CD4-positive, alpha-beta T cell treated with Interleukin-6 for 4 hours (primary cell): Measurements from ENCODE around the gene ZNF350.
"Not testable (repeated sequence)": the region's sequence is repeated elsewhere in the genome, so short reads cannot be mapped to it uniquely, and the experiment has no call there.

Source experiments
- DNase-seq: peaks from one replicate; pipeline ENCODE4 v3.0.0-alpha.2; 2020; ENCODE audit warnings: mixed read lengths

The ZNF350 gene

GRCh38 chr19:51986309-51987291, at the start of gene ZNF350:
TSS of gene ZNF350 (minus strand) at chr19:51986840. CDS start at chr19:51974360, 12,480 bp downstream.
- peak; percentile 90 for DNase-seq

GRCh38 chr19:52034051-52034728, 47.5 kb upstream of the ZNF350 start:
- DNase-seq: no peak

- no peak for DNase-seq
These were observed 42.1 kb upstream of the ZNF350 start for GRCh38 chr19:52028780-52029123.

DNA sequence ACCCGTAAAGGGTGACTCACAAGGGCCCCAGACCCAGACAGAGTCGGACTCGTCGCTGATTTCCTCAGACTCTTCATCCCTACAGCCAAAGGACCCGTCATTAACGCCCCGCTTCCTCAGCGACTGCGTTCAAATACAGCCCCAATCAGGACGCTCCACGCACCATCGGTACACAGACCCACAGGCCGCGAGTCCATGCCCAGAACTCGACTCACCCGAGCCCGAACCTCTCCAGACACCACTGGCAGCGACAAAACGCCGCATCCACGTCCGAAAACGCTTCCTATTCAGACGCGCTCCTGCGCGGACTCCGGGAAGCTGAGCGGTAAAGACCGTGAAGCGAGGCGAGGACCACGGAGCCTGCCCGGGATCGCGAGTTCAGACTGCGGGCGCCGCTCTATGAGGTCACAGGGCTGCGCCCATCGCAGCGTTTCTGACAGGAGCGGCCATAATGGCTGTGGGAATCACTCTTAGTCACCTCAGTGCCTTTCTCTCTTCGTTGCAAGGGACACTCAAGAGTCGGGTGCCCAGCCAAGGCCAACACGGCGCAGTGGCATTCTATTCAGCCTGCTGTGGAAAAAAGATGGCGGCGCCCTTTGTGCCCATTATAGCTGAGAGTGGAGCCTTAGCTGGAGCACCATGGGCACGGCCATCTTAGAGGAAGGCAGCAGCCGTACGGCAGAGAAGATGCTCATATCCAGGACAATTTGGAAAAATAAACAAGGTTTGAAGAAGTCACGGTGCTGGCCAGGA, 41.6 kb upstream of the ZNF350 start, which contains the start of gene ZNF614:
ZNF614 (minus strand) TSS at position 353 of the 753 bp plus-strand sequence. CDS start 2,634 bp downstream, outside the sequence.
- DNase-seq: peak; percentile 81

DNA sequence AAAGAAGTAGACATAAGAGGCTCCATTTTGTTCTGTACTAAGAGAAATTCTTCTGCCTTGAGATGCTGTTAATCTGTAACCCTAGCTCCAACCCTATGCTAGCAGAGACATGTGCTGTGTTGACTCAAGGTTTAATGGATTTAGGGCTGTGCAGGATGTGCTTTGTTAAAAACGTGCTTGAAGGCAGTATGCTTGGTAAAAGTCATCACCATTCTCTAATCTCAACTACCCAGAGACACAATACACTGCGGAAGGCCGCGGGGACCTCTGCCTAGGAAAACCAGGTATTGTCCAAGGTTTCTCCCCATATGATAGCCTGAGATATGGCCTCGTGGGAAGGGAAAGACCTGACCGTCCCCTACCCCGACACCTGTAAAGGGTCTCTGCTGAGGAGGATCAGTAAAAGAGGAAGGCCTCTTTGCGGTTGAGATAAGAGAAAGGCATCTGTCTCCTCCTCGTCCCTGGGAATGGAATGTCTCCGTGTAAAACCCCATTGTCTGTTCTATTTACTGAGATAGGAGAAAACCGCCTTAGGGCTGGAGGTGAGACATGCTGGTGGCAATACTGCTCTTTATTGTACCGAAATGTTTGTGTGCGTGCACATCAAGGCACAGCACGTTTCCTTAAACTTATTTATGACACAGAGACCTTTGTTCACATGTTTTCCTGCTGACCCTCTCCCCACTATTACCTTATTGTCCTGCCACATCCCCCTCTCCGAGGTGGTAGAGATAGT, 39.8 kb upstream of the ZNF350 start:
- DNase-seq: not testable (repeated sequence)

GRCh38 chr19:52024478-52024877, 37.8 kb upstream of the ZNF350 start:
- not testable (repeated sequence) for DNase-seq

GRCh38 chr19:52022193-52022592, 35.6 kb upstream of the ZNF350 start:
- no peak for DNase-seq

DNA sequence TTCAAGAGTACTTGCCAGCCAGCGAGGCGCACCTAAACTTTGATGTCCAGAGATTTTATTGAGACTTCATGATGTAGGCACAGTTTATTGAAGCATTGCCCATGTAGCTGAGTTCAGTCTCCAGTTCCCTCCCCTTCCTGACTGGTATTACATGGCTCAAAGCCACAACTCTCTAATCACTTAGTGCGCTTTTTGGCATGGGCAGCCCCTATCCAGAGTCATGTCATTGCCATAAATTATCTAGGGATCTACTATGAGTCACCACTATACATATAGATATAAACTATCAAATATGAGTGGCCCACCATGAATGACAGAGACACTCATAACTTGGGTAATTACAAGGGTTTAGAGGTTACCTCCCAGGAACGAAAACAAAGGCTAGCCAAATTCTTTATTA, 33.9 kb upstream of the ZNF350 start:
- no peak for DNase-seq

DNA sequence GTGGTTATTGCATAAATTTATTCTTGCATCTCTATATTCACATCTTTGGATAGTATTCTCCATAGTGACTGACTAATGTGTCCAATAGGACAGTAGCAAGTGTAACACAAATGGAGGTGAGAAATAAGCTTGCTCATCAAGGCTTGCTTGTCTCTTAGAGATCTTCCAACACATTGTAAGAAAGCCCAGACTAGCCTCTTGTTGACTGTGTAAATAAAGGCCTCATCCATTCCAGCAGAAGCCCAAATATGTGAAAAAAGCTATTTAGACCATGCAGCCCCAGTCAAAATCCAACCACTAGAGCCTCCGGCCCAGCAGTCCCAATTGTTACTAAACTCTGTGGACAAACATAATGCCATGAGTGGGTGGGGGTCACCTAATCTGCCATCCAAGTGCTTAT, 24.0 kb upstream of the ZNF350 start:
- no peak for DNase-seq

- peak; percentile 89 for DNase-seq
These were observed 21.3 kb upstream of the ZNF350 start, which contains the start of gene ZNF615 for GRCh38 chr19:52007806-52008557. TSS of gene ZNF615 (minus strand) at chr19:52008211. CDS start at chr19:52003711, 4,500 bp downstream.

DNA sequence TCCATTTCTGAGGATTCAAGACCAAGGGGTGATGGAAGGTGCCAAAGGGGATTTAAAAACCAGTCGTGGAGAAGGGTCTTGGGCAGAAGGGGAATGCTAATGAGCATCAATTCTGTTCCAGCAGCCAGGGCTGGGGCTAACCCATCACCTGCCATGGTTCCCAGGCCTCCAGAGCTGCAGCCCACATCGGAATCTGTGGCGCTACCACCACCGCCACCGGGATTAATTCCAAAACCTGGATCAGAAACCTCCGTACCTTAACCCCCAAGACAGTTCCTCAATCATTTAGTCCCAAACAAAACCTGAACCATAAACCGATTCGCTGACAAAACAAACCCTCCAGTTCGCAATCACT, 20.8 kb upstream of the ZNF350 start:
- DNase-seq: no peak

- no peak for DNase-seq
These were observed 7.5 kb upstream of the ZNF350 start for GRCh38 chr19:51994048-51994644.

- DNase-seq: no peak
These were observed 6.8 kb upstream of the ZNF350 start for GRCh38 chr19:51993422-51993821.

DNA sequence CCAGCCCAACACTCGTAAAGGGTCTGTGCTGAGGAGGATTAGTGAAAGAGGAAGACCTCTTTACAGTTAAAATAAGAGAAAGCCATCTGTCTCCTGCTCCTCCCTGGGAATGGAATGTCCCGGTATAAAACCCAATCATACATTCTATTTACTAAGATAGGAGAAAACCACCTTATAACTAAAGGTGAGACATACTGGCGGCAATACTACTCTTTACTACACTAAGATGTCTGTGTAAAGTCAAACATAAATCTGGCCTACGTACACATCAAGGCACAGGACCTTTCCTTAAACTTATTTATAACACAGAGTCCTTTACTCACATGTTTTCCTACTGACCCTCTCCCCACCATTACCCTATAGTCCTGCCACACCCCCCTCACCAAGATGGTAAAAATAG, 3.3 kb downstream of the ZNF350 start:
- DNase-seq: no peak

DNA sequence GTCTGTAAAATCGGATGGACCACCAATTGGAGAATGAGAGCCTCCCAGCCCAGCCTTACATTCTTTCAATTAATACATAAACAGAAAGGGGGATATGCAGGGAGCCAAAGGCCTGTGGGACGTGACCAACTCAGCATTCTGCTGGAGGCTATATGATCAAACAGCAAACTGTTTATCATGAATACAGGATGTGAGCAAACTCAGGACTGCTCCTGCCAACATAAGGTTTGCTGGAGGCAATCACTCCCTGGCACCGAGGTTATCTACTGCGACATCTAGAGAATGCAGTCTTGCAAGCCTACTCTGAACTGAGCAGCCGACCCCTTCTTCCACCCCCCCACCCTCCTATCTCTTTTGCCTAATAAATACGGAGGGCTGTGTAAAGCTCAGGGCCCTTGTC, 5.7 kb downstream of the ZNF350 start:
- not testable (repeated sequence) for DNase-seq

- no peak for DNase-seq
These were observed 6.4 kb downstream of the ZNF350 start for GRCh38 chr19:51980116-51980736.

DNA sequence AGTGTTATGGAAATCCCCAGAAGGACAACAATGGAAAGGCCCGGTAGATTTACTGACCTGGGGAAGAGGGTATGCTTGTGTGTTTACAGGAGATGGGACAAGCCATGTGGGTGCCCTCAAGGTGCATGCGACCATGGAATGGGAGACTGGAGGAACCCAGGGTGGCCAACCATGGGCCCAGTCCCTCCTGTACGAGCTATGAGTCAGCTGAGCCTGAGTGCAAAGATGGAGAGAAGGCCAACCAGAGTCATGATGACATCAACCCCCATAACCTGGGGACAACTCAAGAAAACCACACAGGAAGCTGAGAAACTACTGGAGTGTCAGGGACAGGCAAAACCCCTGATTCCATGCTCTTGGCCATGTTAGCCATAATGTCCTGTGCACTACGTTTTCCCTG, 7.8 kb downstream of the ZNF350 start:
- no peak for DNase-seq

- no peak for DNase-seq
These were observed 9.3 kb downstream of the ZNF350 start for GRCh38 chr19:51977346-51977745.

DNA sequence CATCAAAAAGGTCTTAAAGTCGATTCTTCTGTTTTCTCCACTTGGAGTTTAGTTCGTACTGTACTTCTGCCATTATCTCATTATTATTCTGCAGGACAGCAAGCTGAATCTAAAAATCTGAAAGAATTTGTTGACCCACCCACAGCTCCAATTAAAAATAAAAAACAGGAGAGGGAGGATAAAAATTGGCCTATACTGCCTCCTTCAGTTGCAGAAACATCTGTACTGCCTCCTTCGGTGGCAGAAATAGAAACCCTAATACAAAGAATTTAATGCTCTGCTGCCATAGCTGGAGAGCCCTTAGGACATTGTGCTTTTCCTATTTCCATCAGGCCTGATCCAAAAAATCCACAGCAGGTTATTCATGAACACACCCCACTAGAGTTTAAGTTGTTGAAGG, 9.8 kb downstream of the ZNF350 start:
- no peak for DNase-seq

DNA sequence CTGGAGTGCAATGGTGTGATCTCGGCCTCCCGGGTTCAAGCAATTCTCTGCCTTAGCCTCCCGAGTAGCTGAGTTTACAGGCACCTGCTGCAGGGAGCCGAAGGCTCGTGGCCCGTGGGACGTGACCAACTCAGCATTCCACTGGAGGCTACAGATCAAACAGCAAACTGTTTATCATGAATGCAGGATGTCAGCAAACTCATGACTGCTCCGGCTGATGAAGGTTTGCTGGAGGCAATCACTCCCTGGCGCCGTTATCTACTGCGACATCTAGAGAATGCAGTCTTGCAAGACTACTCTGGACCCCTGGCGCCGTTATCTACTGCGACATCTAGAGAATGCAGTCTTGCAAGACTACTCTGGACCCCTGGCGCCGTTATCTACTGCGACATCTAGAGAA, 10.9 kb downstream of the ZNF350 start:
- DNase-seq: not testable (repeated sequence)

DNA sequence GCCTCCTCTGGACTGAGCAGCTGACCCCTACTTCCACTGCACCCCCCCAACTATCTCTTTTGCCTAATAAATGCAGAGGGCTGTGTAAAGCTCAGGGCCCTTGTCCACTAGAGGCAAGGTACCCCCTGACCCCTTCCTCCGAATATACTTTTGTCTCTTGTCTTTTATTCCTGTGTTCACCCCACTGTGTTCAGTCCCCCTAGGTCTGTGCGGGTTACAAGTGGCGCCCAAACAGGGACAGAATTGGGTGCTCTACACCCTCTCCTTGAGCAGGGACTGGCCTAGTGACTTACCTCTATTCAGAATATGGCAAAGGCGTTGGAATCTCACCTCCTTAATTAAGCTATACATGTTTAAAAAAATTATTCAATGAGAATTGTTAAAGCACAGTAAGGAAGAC, 15.0 kb downstream of the ZNF350 start:
- peak; percentile 9 for DNase-seq
